ENCODE measurements around the gene FRMPD4. TPM values are rescaled to one million over a fixed set of nuclear protein-coding genes. Genes with fewer than 3 reads are reported as not detected.

The FRMPD4 gene
- total RNA-seq, 1 experiment from 2014 or later, result 0.24 TPM

- Histone ChIP-seq H2AFZ (ENCODE audit: low read length) (no peak overlapping the region), H3K18ac (ENCODE audit: insufficient read length, low read depth, low read length) (no peak overlapping the region), H3K4ac (ENCODE audit: low read depth, low read length) (no peak overlapping the region), H3K27ac (ENCODE audit: insufficient read length, low read depth, low read length) (no peak overlapping the region), H3K9ac (ENCODE audit: extremely low read depth, insufficient read length, low read length) (no peak overlapping the region), H2BK15ac (ENCODE audit: low read depth, low read length) (no peak overlapping the region), H4K8ac (replicated peaks; ENCODE audit: insufficient read length, low read depth, low read length) (no peak overlapping the region), H2BK120ac (ENCODE audit: low read depth, low read length, poor library complexity, severe bottlenecking) (no peak overlapping the region), H3K79me2 (ENCODE audit: insufficient read depth, low read length) (no peaks in the 10 kb centered on the region), H3T11ph (ENCODE audit: low read length) (no peak overlapping the region), H4K91ac (ENCODE audit: insufficient read length, low read depth, low read length) (no peak overlapping the region), H4K5ac (ENCODE audit: insufficient read length, low read depth, low read length) (no peak overlapping the region), H3K9me3 (ENCODE audit: control insufficient read depth, low read depth, low read length) (no peaks in the 10 kb centered on the region), H2BK20ac (ENCODE audit: low read depth, low read length, poor library complexity, severe bottlenecking) (no peak overlapping the region), H2BK12ac (ENCODE audit: insufficient read length, low read depth, low read length) (no peak overlapping the region), H3K4me2 (ENCODE audit: insufficient read depth, insufficient read length, low read length) (no peak overlapping the region), H4K20me1 (ENCODE audit: control insufficient read depth, insufficient read depth, insufficient read length) (no peaks in the 10 kb centered on the region), H3K14ac (ENCODE audit: insufficient read depth, low read length) (no peak overlapping the region), H2AK5ac (ENCODE audit: insufficient read length, low read length) (no peak overlapping the region), H3K23me2 (ENCODE audit: insufficient read length, low read depth, low read length, poor library complexity, severe bottlenecking) (no peaks in the 10 kb centered on the region), H3K4me1 (ENCODE audit: insufficient read depth, low read length) (no peaks in the 10 kb centered on the region), H3K79me1 (ENCODE audit: insufficient read depth, low read depth, low read length, poor library complexity, severe bottlenecking) (no peaks in the 10 kb centered on the region), H3K23ac (ENCODE audit: insufficient read length, low read depth, low read length) (no peak overlapping the region), H3K56ac (ENCODE audit: insufficient read length, low read depth, low read length) (no peak overlapping the region), H3K27me3 (ENCODE audit: insufficient read depth, low read length) (no peaks in the 10 kb centered on the region), H2BK5ac (ENCODE audit: insufficient read length, low read length) (no peak overlapping the region)
- peaks cover 0 to 4% of the 10 kb centered on the region in 2 experiments; a peak in 1 of 4 replicates for H3K4me1 Mint-ChIP-seq
- no peak for DNase-seq
- H3K4me3 Mint-ChIP-seq, result no peak overlapping the region
- no CpG with 5 or more reads among the region's 2 CpGs for WGBS (ENCODE audit: extremely low coverage, insufficient read length, low lambda C conversion rate)
- H3K27me3 Mint-ChIP-seq (ENCODE audit: low read depth), result no peaks in the 10 kb centered on the region
- H3K27ac Mint-ChIP-seq, result no peak overlapping the region
- no peaks in the 10 kb centered on the region for H3K36me3 Mint-ChIP-seq (ENCODE audit: insufficient read depth in 1 of 3, low read depth in 3 of 3)
- peaks cover 67 to 72% of the 10 kb centered on the region in 2 experiments for H3K9me3 Mint-ChIP-seq
- TF ChIP-seq CTCF (conservative IDR thresholded peaks at IDR 0.05), result peak; percentile 64
These were observed 244.9 kb downstream of the FRMPD4 start for GRCh38 chrX:12383196-12383595.

Measured in H9 (cell line).